GM21367 (cell line): ENCODE results near the gene NEMP2.
A peak's percentile ranks its signal among the peaks of the same experiment; 100 is the strongest.
"Not testable (repeated sequence)": the region's sequence is repeated elsewhere in the genome, so short reads cannot be mapped to it uniquely, and the experiment has no call there.

Experiments
- ATAC-seq: cut with Tn5 transposase; IDR thresholded peaks from one replicate; pipeline ENCODE4 v1.9.1; 2021; ENCODE audit not compliant: unreplicated experiment

The NEMP2 gene

GRCh38 chr2:190494600-190495227 lies 39.8 kb downstream of the NEMP2 start:
- ATAC-seq, result not testable (repeated sequence)

DNA sequence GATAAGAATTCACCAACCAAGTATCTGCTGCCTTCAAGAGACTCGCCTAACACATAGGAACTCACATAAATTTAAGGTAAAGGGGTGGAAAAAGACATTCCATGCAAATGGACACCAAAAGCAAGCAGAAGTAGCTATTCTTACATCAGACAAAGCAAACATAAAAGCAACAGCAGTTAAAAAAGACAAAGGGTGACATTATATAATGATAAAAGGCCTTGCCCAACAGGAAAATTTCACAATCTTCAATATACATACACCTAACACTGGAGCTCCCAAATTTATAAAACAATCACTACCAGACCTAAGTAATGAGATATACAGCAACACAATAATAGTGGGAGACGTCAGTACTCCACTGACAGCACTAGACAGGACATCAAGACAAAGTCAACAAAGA lies 41.4 kb downstream of the NEMP2 start:
- ATAC-seq, result no peak

DNA sequence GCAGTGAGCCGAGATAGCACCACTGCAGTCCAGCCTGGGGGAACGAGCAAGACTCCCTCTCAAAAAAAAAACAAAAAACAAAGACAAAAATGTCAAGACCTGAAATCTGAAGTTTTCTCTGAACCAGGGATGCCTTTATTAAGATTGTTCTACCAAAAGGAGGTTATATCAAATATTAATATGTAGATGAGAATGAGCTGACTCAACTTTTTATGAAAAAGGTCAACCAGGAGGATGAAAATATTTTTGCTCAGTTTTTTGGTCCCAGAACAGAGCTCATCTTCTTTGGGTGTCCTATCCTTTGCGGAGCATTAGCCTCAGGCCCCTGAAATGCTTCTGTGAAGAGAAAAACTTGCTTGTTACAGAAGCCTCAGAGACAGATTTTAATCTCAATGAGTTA lies 44.0 kb downstream of the NEMP2 start:
- ATAC-seq, result no peak

- ATAC-seq, result no peak
Measured at GRCh38 chr2:190489475-190489874, 45.0 kb downstream of the NEMP2 start.

DNA sequence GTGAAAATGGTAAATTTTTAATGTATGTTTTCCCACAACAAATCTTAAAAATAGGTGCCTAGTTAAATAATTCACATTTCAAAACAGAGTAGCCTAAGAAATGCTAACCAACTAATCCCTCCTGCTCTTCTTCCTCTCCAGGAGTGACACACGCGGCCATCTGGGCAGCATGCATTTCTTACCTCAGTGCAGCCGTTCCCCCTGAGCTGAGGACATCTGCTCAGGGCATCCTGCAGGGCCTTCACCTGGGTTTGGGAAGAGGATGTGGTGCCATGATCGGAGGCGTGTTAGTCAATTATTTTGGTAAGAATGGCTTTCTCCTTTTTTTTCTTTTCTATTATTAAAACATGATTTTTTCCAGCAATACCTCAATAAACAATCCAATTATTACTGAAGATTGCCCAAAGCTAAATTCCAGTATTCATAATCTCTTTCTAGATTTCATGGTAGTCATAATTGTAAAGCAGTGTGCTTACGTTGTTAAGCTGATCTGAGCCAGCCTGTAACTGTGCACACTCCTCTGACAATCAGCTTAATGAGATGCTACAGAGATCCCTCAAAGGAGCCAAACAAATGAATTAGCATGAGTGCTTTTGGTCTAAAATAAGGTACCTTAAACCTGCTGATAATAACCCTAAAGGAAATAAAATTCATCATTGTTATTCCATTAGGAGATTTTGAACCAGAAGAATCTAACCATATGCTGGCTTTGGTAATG lies 45.8 kb downstream of the NEMP2 start:
- no peak for ATAC-seq

DNA sequence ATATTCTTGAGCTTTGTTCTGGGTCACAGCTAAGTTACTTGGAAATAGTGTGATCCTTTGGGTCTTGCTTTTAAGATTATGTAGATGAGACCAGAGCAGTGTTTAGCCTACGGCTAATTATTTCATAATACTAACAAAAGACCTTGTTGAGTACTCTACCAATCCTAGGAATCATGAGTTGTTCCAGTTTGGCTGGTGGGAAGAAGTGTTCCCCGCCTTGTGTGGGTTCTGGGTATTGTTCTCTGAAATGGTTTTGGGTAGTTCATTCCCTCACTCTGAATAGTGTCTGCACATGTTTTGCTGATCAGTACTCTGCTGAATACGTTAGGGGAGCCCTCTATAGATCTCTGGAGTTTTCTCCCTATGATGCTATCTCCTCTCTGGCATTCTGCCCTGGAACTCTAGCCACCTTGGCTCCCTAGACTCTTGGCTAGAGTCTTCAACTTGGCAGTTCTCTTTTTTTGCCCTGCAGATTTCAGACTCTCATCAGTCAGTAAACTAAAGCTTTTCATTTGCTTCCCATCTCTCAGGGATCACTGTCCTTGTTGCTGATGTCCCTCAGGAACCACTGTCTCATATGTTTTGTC lies 48.4 kb downstream of the NEMP2 start:
- no peak for ATAC-seq

- ATAC-seq, result no peak
Measured at GRCh38 chr2:190482451-190482850, 52.1 kb downstream of the NEMP2 start.

GRCh38 chr2:190481339-190481738 lies 53.2 kb downstream of the NEMP2 start:
- no peak for ATAC-seq

DNA sequence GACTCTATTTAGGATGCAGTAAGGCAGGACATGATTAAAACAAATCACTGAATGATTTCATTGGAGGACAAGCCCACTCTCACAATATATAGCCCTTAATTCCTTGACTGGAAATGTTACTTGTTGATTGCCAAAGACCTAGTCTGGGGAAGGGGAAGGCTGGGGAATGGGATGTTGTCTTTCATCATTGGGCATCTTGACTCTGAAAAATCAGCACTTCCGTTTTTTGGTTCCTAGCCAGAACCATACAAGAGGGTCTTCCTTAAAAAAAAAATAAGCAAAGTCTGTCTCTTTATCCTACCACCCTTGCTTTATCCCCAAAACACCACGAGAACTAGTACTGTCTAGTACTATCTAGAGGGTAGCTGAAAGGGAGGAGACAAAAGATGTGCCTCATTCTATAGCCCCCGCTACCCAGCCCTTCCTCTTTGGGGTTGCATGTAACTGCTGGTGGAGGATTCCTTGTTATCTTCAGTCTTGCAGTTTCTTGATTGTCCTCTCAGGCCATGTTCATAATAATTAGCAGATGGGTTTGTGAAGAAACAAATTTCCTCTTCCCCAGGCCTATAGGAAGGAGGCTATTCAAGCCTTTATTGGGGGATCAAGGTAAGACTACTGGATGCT lies 55.8 kb downstream of the NEMP2 start:
- no peak for ATAC-seq

DNA sequence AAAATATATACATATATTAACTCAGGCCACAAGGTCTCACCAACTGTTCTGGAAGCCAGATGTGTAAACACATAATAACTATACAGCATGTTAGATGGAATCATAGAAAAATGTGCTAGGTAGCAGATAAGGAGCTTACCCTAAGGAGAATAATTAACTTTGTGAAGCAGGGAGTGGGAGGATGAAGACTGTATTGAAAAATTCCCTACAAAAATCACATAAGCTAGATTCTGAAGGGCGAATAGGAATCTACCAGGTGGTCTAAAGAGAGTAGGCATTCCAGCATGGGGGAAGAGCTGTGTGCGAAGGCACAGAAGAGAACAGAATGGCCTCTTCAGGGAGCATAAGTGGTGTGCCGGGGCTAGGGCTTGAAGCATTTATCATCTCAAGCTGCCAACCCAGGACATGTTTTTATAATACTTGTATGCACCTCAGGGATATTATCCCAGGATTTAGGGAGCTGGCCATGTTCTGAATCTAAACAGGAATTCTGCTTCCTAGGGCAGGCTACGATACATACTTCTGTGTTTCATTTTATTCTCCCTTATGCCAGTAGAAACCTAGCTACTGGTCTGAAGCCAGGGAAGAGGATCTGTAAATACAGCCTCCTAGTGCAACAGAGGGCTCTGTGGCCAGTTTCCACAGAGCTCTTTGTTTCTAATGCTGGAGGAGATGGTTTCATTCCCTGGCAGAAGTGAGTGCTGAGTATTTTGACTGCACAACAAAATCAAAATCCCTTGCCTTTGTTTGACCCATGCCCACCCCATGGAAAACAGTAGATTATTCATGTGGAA lies 56.7 kb downstream of the NEMP2 start:
- ATAC-seq, result no peak

- no peak for ATAC-seq
Measured at GRCh38 chr2:190470256-190470826, 64.2 kb downstream of the NEMP2 start.

DNA sequence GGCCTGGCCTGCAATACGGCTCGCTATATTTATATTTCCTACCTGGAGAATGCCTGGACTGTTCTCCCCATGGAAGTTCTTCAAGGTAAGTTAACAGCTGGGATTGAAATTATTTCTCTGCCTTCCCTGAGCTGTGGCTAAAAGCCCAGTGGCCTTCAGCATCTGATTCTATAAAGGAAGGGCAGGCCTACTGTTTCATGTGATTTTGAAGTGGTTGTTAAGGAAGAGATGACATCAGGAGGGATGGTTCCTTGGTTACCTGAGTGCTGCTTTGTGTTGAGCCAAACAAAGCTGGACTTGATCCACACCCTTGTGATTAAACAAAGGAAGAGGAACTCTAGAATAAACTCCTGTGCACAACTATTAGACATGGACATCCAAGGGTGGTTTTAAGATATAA lies 64.8 kb downstream of the NEMP2 start:
- no peak for ATAC-seq

GRCh38 chr2:190468814-190469569 lies 65.5 kb downstream of the NEMP2 start:
- peak; percentile 59 for ATAC-seq

- not testable (repeated sequence) for ATAC-seq
Measured at GRCh38 chr2:190468354-190468753, 66.2 kb downstream of the NEMP2 start.

DNA sequence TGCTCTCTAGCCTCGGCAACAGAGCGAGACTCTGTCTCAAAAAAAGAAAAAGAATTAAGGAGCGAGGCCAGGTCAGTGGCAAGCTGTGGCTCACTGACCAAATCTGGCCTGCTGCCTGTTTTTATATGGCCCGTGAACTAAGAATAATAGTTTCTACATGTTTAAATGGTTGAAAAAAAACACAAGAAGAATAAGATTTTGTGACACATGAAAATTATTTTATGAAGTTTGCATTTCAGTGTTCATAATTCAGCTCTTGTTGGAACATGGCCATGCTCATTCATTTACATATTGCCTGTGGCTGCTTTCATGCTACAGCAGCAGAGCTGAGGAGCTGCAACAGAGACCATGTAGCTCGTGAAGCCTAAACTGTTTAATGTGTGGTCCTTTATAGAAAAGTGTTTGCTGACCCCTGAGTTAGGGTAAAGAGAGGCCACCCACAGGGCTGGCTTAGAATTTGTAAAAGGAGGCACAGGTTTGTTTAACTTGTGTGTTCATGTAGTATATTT lies 66.9 kb downstream of the NEMP2 start:
- no peak for ATAC-seq

DNA sequence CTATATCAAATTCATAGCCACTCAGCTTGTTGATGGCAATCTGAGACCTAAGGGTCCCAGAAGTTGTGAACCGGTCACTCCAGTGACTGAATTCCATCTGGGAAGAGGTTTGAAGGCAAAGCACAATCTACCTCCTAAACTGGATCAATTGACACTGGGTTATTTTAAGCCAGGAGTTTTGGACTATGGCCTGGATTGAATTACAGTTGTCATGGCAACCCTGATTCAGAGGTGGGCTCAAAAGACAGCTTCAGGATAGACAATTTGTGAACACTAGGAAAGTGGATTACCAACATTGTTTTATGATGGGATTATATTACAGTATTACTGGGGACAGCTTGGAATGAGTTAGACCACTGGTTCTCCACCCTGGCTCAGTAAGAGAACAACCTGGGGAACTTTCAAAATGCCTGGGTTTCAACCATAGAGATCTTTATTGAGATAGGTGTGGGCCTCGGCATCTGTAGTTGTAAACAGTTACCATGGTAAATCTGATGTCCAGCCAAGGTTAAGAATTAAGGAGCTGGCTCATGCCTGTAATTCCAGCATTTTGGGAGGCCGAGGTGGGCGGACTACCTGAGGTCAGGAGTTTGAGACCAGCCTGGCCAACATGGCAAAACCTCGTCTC lies 67.6 kb downstream of the NEMP2 start:
- ATAC-seq, result no peak

- ATAC-seq, result peak; percentile 39
Measured at GRCh38 chr2:190465060-190465459, 69.5 kb downstream of the NEMP2 start.

GRCh38 chr2:190462611-190463010 lies 71.9 kb downstream of the NEMP2 start:
- no peak for ATAC-seq

- no peak for ATAC-seq
Measured at GRCh38 chr2:190462181-190462580, 72.3 kb downstream of the NEMP2 start.
